Measurements from ENCODE around the gene DYSF.

DYSF gene

DNA sequence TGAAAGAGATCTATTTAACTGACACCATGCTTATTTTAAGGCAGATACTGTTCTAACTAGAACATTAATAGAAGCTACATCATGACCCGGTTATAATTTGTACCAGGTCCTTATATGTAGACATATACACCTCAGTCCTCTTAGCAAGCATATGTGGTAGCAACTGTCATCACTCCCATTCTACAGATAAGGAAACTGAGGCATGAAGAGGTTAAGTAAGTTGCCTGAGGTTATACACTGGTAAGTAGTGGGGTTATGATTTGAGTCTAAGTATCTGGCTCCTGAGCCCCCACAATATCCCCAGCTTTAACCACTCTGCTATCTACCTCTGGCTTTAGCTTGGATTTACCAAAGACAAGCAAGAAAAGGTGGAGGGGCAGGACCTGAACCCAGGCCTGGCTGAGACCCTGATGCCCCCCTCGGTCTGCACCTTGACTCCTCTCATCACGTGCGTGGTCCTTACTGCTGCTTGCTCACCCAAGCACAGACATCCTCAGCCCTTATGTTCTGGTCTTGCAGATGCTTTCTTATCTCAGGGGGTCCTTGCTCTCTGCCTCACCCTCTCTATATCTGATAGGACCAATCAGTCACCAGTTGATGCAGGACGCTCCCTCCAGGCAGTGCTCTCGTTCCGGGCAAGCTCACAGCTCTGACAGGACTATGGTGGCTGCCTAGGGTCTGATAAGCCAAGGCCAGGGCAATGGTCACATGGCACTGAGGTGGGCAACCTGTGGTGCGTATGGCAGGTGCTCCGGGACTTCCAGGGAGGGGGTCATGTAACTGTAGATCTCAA is 4.0 kb downstream of the DYSF start:
- no peak for TF ChIP-seq EZH2phosphoT487 (IDR thresholded peaks at IDR 0.05; ENCODE audit: low read depth)
- no peaks in the 10 kb centered on the region for H3K9me3 ChIP-seq (ENCODE audit: insufficient read depth, low read length)
- no peaks in the 10 kb centered on the region for H3K27me3 ChIP-seq (ENCODE audit: low read depth, low read length)
- no peaks in the 10 kb centered on the region for H3K36me3 ChIP-seq (replicated peaks; ENCODE audit: low read depth, low read length)
- no peak overlapping the region for H3K9ac ChIP-seq (ENCODE audit: low read length)
- H2AFZ ChIP-seq (ENCODE audit: low read depth, low read length), result no peak overlapping the region
- H3K79me2 ChIP-seq (ENCODE audit: low read length), result no peaks in the 10 kb centered on the region
- no peak overlapping the region for H3K4me3 ChIP-seq (ENCODE audit: low read length)
- no peaks in the 10 kb centered on the region for H4K20me1 ChIP-seq (ENCODE audit: insufficient read depth, low read length)
- H3K4me2 ChIP-seq (ENCODE audit: low read length), result no peak overlapping the region
- no peak overlapping the region for H3K27ac ChIP-seq (ENCODE audit: low read length)
- no peaks in the 10 kb centered on the region for H3K4me1 ChIP-seq (ENCODE audit: low read length)

DNA sequence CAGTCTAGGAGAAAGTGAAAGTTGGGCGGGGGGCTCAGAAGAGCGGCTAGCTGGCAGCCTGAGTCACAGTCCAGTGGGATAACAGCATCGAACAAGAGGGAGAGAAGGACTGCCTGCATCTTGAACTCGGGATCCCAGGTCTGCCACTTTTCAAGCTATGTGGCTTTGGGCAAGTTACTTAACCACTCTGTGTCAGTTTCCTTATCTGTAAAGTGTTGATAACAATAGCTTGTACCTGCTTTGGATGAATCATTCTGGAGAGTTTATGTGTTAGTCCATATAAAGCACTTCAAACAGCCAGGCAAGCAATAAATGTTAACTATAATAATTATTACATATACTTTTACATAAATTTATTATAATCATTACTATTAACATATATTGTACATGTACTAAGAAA is 4.6 kb downstream of the DYSF start:
- no peak overlapping the region for H3K4me3 ChIP-seq (ENCODE audit: low read length)
- no peaks in the 10 kb centered on the region for H3K36me3 ChIP-seq (replicated peaks; ENCODE audit: low read depth, low read length)
- H3K27ac ChIP-seq (ENCODE audit: low read length), result no peak overlapping the region
- H4K20me1 ChIP-seq (ENCODE audit: insufficient read depth, low read length), result no peaks in the 10 kb centered on the region
- no peak overlapping the region for H2AFZ ChIP-seq (ENCODE audit: low read depth, low read length)
- H3K27me3 ChIP-seq (ENCODE audit: low read depth, low read length), result no peaks in the 10 kb centered on the region
- no peaks in the 10 kb centered on the region for H3K79me2 ChIP-seq (ENCODE audit: low read length)
- TF ChIP-seq, protein P1, sequence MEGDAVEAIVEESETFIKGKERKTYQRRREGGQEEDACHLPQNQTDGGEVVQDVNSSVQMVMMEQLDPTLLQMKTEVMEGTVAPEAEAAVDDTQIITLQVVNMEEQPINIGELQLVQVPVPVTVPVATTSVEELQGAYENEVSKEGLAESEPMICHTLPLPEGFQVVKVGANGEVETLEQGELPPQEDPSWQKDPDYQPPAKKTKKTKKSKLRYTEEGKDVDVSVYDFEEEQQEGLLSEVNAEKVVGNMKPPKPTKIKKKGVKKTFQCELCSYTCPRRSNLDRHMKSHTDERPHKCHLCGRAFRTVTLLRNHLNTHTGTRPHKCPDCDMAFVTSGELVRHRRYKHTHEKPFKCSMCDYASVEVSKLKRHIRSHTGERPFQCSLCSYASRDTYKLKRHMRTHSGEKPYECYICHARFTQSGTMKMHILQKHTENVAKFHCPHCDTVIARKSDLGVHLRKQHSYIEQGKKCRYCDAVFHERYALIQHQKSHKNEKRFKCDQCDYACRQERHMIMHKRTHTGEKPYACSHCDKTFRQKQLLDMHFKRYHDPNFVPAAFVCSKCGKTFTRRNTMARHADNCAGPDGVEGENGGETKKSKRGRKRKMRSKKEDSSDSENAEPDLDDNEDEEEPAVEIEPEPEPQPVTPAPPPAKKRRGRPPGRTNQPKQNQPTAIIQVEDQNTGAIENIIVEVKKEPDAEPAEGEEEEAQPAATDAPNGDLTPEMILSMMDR (IDR thresholded peaks at IDR 0.05; ENCODE audit: low read depth, low read length), result no peak
- no peak for TF ChIP-seq EZH2phosphoT487 (IDR thresholded peaks at IDR 0.05; ENCODE audit: low read depth)
- H3K4me2 ChIP-seq (ENCODE audit: low read length), result no peak overlapping the region
- H3K4me1 ChIP-seq (ENCODE audit: low read length), result no peaks in the 10 kb centered on the region
- H3K9me3 ChIP-seq (ENCODE audit: insufficient read depth, low read length), result no peaks in the 10 kb centered on the region
- H3K9ac ChIP-seq (ENCODE audit: low read length), result no peak overlapping the region

DNA sequence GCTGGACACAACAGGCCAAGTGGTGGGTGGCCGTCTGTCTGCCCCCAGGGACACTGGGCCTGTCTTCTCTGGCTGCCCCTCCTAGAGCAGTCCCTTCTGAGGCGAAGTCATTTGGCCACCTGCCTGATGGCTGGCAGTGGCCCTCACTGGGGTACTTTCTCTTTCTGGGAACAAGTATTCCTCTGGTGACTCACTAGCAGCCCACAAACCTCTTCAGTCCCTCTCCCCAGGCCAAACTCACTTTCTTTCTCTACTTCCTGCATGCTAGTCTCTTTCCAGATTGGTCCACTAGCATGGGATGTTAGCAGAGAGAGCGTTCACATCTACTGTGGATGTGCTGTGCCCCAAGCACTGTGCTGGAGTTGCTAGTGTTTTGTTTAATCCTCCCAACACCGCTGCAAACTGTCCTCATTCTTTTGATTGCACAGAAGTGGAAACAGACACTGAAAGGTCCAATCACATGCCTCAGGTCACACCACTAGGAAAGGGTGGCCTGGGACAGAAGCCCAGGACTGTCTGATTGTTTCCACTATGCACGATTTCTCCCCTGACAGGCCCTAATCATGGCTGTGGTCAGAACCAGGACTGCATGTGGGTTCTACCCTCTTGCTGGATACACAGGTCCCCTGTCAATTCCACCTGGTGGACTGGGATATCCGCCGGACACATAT is 5.2 kb downstream of the DYSF start:
- Histone ChIP-seq H3K4me2 (ENCODE audit: low read length) (no peak overlapping the region), H3K79me2 (ENCODE audit: low read length) (no peaks in the 10 kb centered on the region), H3K9me3 (ENCODE audit: insufficient read depth, low read length) (no peaks in the 10 kb centered on the region), H3K27me3 (ENCODE audit: low read depth, low read length) (no peaks in the 10 kb centered on the region), H3K4me3 (ENCODE audit: low read length) (no peak overlapping the region), H4K20me1 (ENCODE audit: insufficient read depth, low read length) (no peaks in the 10 kb centered on the region), H3K4me1 (ENCODE audit: low read length) (no peaks in the 10 kb centered on the region), H3K27ac (ENCODE audit: low read length) (no peak overlapping the region), H3K36me3 (replicated peaks; ENCODE audit: low read depth, low read length) (no peaks in the 10 kb centered on the region), H2AFZ (ENCODE audit: low read depth, low read length) (no peak overlapping the region), H3K9ac (ENCODE audit: low read length) (no peak overlapping the region)
- TF ChIP-seq, protein P1 (IDR thresholded peaks at IDR 0.05; ENCODE audit: low read depth, low read length), result no peak
- no peak for TF ChIP-seq EZH2phosphoT487 (IDR thresholded peaks at IDR 0.05; ENCODE audit: low read depth)

DNA sequence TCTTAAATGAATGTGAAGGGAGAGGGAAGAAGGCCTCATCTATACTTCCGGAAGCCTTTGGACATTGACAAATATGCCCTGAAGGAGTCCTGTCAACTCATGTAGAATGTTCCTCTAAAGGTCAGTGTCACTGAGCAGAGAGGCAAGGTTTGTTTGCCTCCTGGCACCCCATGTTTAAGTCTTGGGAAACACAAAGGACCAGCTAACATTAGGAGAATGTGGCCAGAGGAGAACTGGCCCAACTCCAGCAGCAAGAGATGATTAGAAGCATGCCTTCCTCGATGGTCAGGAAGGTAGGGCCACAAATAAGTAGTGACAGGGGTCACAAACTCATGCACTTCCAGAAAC is 5.7 kb downstream of the DYSF start:
- Histone ChIP-seq H3K4me3 (ENCODE audit: low read length) (no peak overlapping the region), H3K79me2 (ENCODE audit: low read length) (no peaks in the 10 kb centered on the region), H3K27ac (ENCODE audit: low read length) (no peak overlapping the region), H4K20me1 (ENCODE audit: insufficient read depth, low read length) (no peaks in the 10 kb centered on the region), H3K4me1 (ENCODE audit: low read length) (no peaks in the 10 kb centered on the region), H2AFZ (ENCODE audit: low read depth, low read length) (no peak overlapping the region), H3K36me3 (replicated peaks; ENCODE audit: low read depth, low read length) (no peaks in the 10 kb centered on the region), H3K9ac (ENCODE audit: low read length) (no peak overlapping the region), H3K4me2 (ENCODE audit: low read length) (no peak overlapping the region), H3K9me3 (ENCODE audit: insufficient read depth, low read length) (no peaks in the 10 kb centered on the region), H3K27me3 (ENCODE audit: low read depth, low read length) (no peaks in the 10 kb centered on the region)
- TF ChIP-seq, protein P1 (IDR thresholded peaks at IDR 0.05; ENCODE audit: low read depth, low read length), result no peak
- TF ChIP-seq EZH2phosphoT487 (IDR thresholded peaks at IDR 0.05; ENCODE audit: low read depth), result no peak
